K562 (cell line): Measurements from ENCODE around the gene MET. TPM values are rescaled to one million over a fixed set of nuclear protein-coding genes. Genes with fewer than 3 reads are reported as not detected.

Source experiments
- MCM3 ChIP-seq: fragments of 450-650 bp; IDR thresholded peaks from 2 replicates; pipeline ENCODE4 v1.6.1; 2016
- RFX7 ChIP-seq: fragments of 250-450 bp; sonication (Bioruptor Pico); IDR thresholded peaks from 2 replicates; pipeline ENCODE4 v1.5.1; 2021; ENCODE audit warnings: mild to moderate bottlenecking
- U2AF2 ChIP-seq: fragments of 200-400 bp; formaldehyde crosslinking; optimal IDR thresholded peaks from 2 replicates; pipeline ENCODE3; 2017; ENCODE audit warnings: low read depth, mild to moderate bottlenecking, low read length
- ZNF507 ChIP-seq: conservative IDR thresholded peaks from 2 replicates; pipeline ENCODE4 v1.6.1; 2017; ENCODE audit warnings: missing genetic modification characterization, missing compliant biosample characterization
- ZNF561 ChIP-seq: fragments of 450-650 bp; formaldehyde crosslinking; conservative IDR thresholded peaks from 2 replicates; pipeline ENCODE4 v1.4.0; 2020; ENCODE audit warnings: mild to moderate bottlenecking, moderate library complexity
- polyA plus RNA-seq, 8 experiments: library from polyadenylated mRNA; depleted of rRNA in 4 of 8; stranded (reverse) in 5 of 8; unstranded in 3 of 8; fragments of >200 nt; fragmentation: Nextera tagmentation in 2 of 8; fragmentation: Illumina TruSeq in 1 of 8; extraction: Ambion mirVana in 2 of 8; extraction: Trizol in 1 of 8; gene quantifications; 2 replicates each; pipeline versions ENCODE4 v1.2.1 to v1.2.3, GENCODE V29; 2011 to 2014; ENCODE audit warnings: inconsistent platforms in 1 of 8, missing spikeins in 1 of 8
- total RNA-seq, 7 experiments: library from RNA; depleted of rRNA in 6 of 7; stranded (reverse); fragments of >200 nt in 6 of 7; fragmentation: Illumina TruSeq in 2 of 7; extraction: Trizol in 2 of 7; gene quantifications; 2 replicates each; pipeline versions ENCODE4 v1.2.1 to v1.2.3, GENCODE V29; 2011 to 2021; ENCODE audit warnings: low replicate concordance in 1 of 7
- TF ChIP-seq, protein P1 (sequence below): fragments of 450-650 bp; formaldehyde crosslinking; conservative IDR thresholded peaks from 2 replicates; pipeline ENCODE4 v1.4.0; 2022; ENCODE audit warnings: mild to moderate bottlenecking, missing genetic modification characterization
- TF ChIP-seq, protein P2 (sequence below): sonication (generic); formaldehyde crosslinking; IDR thresholded peaks from 2 replicates; pipeline ENCODE4 v1.8.1; 2023; ENCODE audit warnings: mild to moderate bottlenecking, missing genetic modification reagents, moderate library complexity
- TF ChIP-seq, protein P3 (sequence below): sonication (generic); formaldehyde crosslinking; IDR thresholded peaks from 2 replicates; pipeline ENCODE4 v1.8.0; 2023; ENCODE audit warnings: missing genetic modification reagents, mild to moderate bottlenecking, borderline replicate concordance
- TF ChIP-seq, protein P4 (sequence below), 2 experiments: fragments of 450-650 bp; formaldehyde crosslinking in 1 of 2; IDR thresholded peaks; 2 replicates each; pipeline versions ENCODE4 v1.4.0 to v1.6.1; 2014 to 2020; ENCODE audit warnings: mild to moderate bottlenecking in 2 of 2, borderline replicate concordance in 1 of 2, low read depth in 1 of 2

Gene MET
- total and polyA plus RNA-seq, 9 of the 15 experiments (the other 6 are each of a cell fraction or from before 2014, with no cell fraction given): 0.84 to 2.4 (median 1.1) TPM

DNA sequence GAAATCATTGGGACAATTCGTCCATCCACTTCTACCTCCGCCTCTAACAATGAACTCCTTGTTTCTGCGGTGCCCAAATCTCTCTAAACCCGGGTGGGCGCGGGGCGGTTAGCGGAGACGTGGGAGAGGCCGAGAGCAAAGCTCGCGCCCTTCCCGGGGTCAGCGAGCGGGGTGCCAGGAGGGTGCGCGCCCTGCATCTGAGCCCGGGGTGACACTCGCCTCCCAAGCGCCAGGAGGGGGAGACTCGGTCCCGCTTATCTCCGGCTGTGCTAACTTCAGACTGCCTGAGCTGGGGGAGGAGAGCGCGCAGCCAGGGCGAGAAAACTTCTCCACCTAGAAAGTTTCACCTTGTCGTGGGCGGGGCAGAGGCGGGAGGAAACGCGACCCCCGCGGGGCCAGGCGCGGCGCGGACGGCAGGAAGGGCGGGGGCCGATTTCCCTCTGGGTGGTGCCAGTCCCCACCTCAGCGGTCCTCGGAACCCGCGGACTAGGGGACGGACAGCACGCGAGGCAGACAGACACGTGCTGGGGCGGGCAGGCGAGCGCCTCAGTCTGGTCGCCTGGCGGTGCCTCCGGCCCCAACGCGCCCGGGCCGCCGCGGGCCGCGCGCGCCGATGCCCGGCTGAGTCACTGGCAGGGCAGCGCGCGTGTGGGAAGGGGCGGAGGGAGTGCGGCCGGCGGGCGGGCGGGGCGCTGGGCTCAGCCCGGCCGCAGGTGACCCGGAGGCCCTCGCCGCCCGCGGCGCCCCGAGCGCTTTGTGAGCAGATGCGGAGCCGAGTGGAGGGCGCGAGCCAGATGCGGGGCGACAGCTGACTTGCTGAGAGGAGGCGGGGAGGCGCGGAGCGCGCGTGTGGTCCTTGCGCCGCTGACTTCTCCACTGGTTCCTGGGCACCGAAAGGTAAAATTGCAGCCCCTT is at the start of gene MET (continued):
- TF ChIP-seq, protein P1, sequence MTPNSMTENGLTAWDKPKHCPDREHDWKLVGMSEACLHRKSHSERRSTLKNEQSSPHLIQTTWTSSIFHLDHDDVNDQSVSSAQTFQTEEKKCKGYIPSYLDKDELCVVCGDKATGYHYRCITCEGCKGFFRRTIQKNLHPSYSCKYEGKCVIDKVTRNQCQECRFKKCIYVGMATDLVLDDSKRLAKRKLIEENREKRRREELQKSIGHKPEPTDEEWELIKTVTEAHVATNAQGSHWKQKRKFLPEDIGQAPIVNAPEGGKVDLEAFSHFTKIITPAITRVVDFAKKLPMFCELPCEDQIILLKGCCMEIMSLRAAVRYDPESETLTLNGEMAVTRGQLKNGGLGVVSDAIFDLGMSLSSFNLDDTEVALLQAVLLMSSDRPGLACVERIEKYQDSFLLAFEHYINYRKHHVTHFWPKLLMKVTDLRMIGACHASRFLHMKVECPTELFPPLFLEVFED (CRISPR knock-in tag): no peak
- TF ChIP-seq, protein P2, sequence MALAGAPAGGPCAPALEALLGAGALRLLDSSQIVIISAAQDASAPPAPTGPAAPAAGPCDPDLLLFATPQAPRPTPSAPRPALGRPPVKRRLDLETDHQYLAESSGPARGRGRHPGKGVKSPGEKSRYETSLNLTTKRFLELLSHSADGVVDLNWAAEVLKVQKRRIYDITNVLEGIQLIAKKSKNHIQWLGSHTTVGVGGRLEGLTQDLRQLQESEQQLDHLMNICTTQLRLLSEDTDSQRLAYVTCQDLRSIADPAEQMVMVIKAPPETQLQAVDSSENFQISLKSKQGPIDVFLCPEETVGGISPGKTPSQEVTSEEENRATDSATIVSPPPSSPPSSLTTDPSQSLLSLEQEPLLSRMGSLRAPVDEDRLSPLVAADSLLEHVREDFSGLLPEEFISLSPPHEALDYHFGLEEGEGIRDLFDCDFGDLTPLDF (CRISPR knock-in tag): no peak
- TF ChIP-seq, protein P3, sequence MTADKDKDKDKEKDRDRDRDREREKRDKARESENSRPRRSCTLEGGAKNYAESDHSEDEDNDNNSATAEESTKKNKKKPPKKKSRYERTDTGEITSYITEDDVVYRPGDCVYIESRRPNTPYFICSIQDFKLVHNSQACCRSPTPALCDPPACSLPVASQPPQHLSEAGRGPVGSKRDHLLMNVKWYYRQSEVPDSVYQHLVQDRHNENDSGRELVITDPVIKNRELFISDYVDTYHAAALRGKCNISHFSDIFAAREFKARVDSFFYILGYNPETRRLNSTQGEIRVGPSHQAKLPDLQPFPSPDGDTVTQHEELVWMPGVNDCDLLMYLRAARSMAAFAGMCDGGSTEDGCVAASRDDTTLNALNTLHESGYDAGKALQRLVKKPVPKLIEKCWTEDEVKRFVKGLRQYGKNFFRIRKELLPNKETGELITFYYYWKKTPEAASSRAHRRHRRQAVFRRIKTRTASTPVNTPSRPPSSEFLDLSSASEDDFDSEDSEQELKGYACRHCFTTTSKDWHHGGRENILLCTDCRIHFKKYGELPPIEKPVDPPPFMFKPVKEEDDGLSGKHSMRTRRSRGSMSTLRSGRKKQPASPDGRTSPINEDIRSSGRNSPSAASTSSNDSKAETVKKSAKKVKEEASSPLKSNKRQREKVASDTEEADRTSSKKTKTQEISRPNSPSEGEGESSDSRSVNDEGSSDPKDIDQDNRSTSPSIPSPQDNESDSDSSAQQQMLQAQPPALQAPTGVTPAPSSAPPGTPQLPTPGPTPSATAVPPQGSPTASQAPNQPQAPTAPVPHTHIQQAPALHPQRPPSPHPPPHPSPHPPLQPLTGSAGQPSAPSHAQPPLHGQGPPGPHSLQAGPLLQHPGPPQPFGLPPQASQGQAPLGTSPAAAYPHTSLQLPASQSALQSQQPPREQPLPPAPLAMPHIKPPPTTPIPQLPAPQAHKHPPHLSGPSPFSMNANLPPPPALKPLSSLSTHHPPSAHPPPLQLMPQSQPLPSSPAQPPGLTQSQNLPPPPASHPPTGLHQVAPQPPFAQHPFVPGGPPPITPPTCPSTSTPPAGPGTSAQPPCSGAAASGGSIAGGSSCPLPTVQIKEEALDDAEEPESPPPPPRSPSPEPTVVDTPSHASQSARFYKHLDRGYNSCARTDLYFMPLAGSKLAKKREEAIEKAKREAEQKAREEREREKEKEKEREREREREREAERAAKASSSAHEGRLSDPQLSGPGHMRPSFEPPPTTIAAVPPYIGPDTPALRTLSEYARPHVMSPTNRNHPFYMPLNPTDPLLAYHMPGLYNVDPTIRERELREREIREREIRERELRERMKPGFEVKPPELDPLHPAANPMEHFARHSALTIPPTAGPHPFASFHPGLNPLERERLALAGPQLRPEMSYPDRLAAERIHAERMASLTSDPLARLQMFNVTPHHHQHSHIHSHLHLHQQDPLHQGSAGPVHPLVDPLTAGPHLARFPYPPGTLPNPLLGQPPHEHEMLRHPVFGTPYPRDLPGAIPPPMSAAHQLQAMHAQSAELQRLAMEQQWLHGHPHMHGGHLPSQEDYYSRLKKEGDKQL (CRISPR knock-in tag): no peak
- TF ChIP-seq, protein P4, sequence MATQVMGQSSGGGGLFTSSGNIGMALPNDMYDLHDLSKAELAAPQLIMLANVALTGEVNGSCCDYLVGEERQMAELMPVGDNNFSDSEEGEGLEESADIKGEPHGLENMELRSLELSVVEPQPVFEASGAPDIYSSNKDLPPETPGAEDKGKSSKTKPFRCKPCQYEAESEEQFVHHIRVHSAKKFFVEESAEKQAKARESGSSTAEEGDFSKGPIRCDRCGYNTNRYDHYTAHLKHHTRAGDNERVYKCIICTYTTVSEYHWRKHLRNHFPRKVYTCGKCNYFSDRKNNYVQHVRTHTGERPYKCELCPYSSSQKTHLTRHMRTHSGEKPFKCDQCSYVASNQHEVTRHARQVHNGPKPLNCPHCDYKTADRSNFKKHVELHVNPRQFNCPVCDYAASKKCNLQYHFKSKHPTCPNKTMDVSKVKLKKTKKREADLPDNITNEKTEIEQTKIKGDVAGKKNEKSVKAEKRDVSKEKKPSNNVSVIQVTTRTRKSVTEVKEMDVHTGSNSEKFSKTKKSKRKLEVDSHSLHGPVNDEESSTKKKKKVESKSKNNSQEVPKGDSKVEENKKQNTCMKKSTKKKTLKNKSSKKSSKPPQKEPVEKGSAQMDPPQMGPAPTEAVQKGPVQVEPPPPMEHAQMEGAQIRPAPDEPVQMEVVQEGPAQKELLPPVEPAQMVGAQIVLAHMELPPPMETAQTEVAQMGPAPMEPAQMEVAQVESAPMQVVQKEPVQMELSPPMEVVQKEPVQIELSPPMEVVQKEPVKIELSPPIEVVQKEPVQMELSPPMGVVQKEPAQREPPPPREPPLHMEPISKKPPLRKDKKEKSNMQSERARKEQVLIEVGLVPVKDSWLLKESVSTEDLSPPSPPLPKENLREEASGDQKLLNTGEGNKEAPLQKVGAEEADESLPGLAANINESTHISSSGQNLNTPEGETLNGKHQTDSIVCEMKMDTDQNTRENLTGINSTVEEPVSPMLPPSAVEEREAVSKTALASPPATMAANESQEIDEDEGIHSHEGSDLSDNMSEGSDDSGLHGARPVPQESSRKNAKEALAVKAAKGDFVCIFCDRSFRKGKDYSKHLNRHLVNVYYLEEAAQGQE (IDR thresholded peaks at IDR 0.05; ENCODE audit: borderline replicate concordance): peak; percentile 75
- TF ChIP-seq, protein P4 (CRISPR knock-in tag; IDR thresholded peaks at IDR 0.05; ENCODE audit: low read depth): no peak
- no peak for TF ChIP-seq RFX7 (CRISPR knock-in tag)
- TF ChIP-seq ZNF507 (tag): no peak
- no peak for TF ChIP-seq MCM3
- TF ChIP-seq ZNF561 (CRISPR knock-in tag): no peak
- no peak for TF ChIP-seq U2AF2
